Measurements from ENCODE around the gene ZNF562. TPM values are rescaled to one million over a fixed set of nuclear protein-coding genes. Genes with fewer than 3 reads are reported as not detected.
A peak's percentile ranks its signal among the peaks of the same experiment; 100 is the strongest.

Gene ZNF562
- total RNA-seq, 4 donors from 2014 or later = 26.3 to 45.6 (median 34.0) TPM

- intact Hi-C loops (cut with DNase I) = no loop called here
These were observed 53.5 kb downstream of the ZNF562 start, which contains the start of gene ZNF561 for GRCh38 chr19:9621156-9622037. Gene ZNF561, minus strand, starts transcription at chr19:9621232. Its CDS starts 1,776 bp downstream, at chr19:9619456.

GRCh38 chr19:9620842-9621155, 54.1 kb downstream of the ZNF562 start:
- H3K4me3 ChIP-seq = peak overlapping the region; percentile 68 to 91 (median 74)
- peaks cover 0 to 4% (median 0%) of the 10 kb centered on the region in 3 donors for H3K9me3 ChIP-seq
- no peaks in the 10 kb centered on the region for H3K27me3 ChIP-seq
- peak overlapping the region; percentile 87 to 96 (median 94) for H3K27ac ChIP-seq
- WGBS, 2 donors = 0% methylated on average over 3 to 11 of the region's 16 CpGs
- peak in 1 of 4 donors; percentile 12 for TF ChIP-seq POLR2A (IDR thresholded peaks at IDR 0.05)
- no peak for TF ChIP-seq CTCF (IDR thresholded peaks at IDR 0.05)
- H3K4me1 ChIP-seq = peaks cover 7 to 42% (median 27%) of the 10 kb centered on the region in 3 donors
- peaks cover 9 to 39% (median 22%) of the 10 kb centered on the region in 3 donors for H3K36me3 ChIP-seq
- DNase-seq = no peak
- intact Hi-C loops (cut with DNase I) = no loop called here

More at GRCh38 chr19:9621156-9622037, 53.5 kb downstream of the ZNF562 start, which contains the start of gene ZNF561:
- TF ChIP-seq CTCF (IDR thresholded peaks at IDR 0.05) = peak in 1 of 6 experiments; percentile 6
- TF ChIP-seq POLR2A (IDR thresholded peaks at IDR 0.05) = peak in 1 of 4 donors; percentile 44
- Histone ChIP-seq H3K9me3 (peaks cover 0 to 2% (median 0%) of the 10 kb centered on the region in 3 donors), H3K4me3 (peak within 1 kb of the TSS; percentile 68 to 91 (median 74)), H3K36me3 (peaks cover 7 to 33% (median 18%) of the 10 kb centered on the region in 3 donors), H3K4me1 (peaks cover 7 to 46% (median 27%) of the 10 kb centered on the region in 3 donors), H3K27ac (peak within 1 kb of the TSS; percentile 87 to 96 (median 94)), H3K27me3 (no peaks in the 10 kb centered on the region)
- peak; percentile 55 for DNase-seq
- 0 to 1% methylated on average over 30 to 32 of the region's 33 CpGs for WGBS, 2 donors

- Histone ChIP-seq H3K27me3 (no peaks in the 10 kb centered on the region), H3K9me3 (peaks cover 0 to 48% (median 34%) of the 10 kb centered on the region in 3 donors), H3K4me1 (peaks cover 7 to 14% (median 7%) of the 10 kb centered on the region in 3 donors), H3K4me3 (no peak overlapping the region), H3K27ac (no peak overlapping the region), H3K36me3 (peaks cover 42 to 88% (median 71%) of the 10 kb centered on the region in 3 donors)
- no peak for DNase-seq
- TF ChIP-seq CTCF (IDR thresholded peaks at IDR 0.05) (no peak), POLR2A (IDR thresholded peaks at IDR 0.05) (no peak)
- intact Hi-C loops (cut with DNase I) = no loop called here
These were observed 59.1 kb downstream of the ZNF562 start for GRCh38 chr19:9615844-9616243.

- intact Hi-C loops (cut with DNase I) = no loop called here
These were observed 64.3 kb downstream of the ZNF562 start for GRCh38 chr19:9610484-9611113.

More at GRCh38 chr19:9610484-9611113, 64.3 kb downstream of the ZNF562 start:
- Histone ChIP-seq H3K9me3 (peaks cover 6 to 95% (median 61%) of the 10 kb centered on the region in 3 donors), H3K36me3 (peaks cover 43 to 85% (median 60%) of the 10 kb centered on the region in 3 donors), H3K27ac (no peak overlapping the region), H3K4me3 (no peak overlapping the region), H3K4me1 (no peaks in the 10 kb centered on the region), H3K27me3 (no peaks in the 10 kb centered on the region)
- no peak for DNase-seq
- no peak for TF ChIP-seq POLR2A (IDR thresholded peaks at IDR 0.05)
- no peak for TF ChIP-seq CTCF (IDR thresholded peaks at IDR 0.05)
- 91 to 93% methylated on average over 2 of the region's 2 CpGs for WGBS, 2 donors
